Peyer's patch (tissue), 4 donors: ENCODE data around the gene UBE2D2. TPM values are rescaled to one million over a fixed set of nuclear protein-coding genes. Genes with fewer than 3 reads are reported as not detected.

Experiments
- DNase-seq, 3 donors: peaks; one replicate each; pipeline ENCODE4 v3.0.0-alpha.2; 2017 to 2019
- H3K27ac ChIP-seq, 4 donors: fragments of 200-600 bp; sonication (generic); one replicate each; pipeline ENCODE4 v1.5.1; 2016 to 2019
- H3K27me3 ChIP-seq, 2 donors: fragments of 200-600 bp; sonication (generic); one replicate each; pipeline ENCODE4 v1.5.1; 2019
- H3K36me3 ChIP-seq, 3 donors: fragments of 200-600 bp; sonication (generic); one replicate each; pipeline ENCODE4 v1.5.1; 2016 to 2019
- H3K4me1 ChIP-seq, 4 donors: fragments of 200-600 bp; sonication (generic); one replicate each; pipeline ENCODE4 v1.5.1; 2016 to 2019
- H3K4me3 ChIP-seq, 4 donors: fragments of 200-600 bp; sonication (generic); 1 replicate in 3 of 4; 2 replicates in 1 of 4; pipeline ENCODE4 v1.5.1; 2016 to 2019; ENCODE audit warnings: mild to moderate bottlenecking in 1 of 4
- H3K9me3 ChIP-seq, 4 donors: fragments of 200-600 bp; sonication (generic); one replicate each; pipeline ENCODE4 v1.5.1; 2016 to 2019; ENCODE audit warnings: mild to moderate bottlenecking in 1 of 4
- POLR2A ChIP-seq, 2 donors: fragments of 450-650 bp; IDR thresholded peaks; one replicate each; pipeline ENCODE4 v1.5.1; 2017; ENCODE audit warnings: antibody characterized with exemption in 2 of 2, mild to moderate bottlenecking in 2 of 2, moderate library complexity in 2 of 2
- total RNA-seq, 4 donors: library from RNA; depleted of rRNA; stranded (reverse); fragments of >200 nt; gene quantifications; one replicate each; pipeline ENCODE4 v1.1.0, GENCODE V29; 2016
- TF ChIP-seq, protein P1 (sequence below), 6 experiments: fragments of 450-650 bp in 4 of 6; fragments of 200-600 bp in 2 of 6; sonication (generic) in 1 of 6; IDR thresholded peaks; one replicate each; pipeline ENCODE4 v1.5.1; 2017 to 2019; ENCODE audit warnings: antibody characterized with exemption in 6 of 6, mild to moderate bottlenecking in 3 of 6, moderate library complexity in 1 of 6

Gene UBE2D2
- total RNA-seq, 4 donors from 2014 or later = 60.2 to 87.9 (median 70.2) TPM

DNA sequence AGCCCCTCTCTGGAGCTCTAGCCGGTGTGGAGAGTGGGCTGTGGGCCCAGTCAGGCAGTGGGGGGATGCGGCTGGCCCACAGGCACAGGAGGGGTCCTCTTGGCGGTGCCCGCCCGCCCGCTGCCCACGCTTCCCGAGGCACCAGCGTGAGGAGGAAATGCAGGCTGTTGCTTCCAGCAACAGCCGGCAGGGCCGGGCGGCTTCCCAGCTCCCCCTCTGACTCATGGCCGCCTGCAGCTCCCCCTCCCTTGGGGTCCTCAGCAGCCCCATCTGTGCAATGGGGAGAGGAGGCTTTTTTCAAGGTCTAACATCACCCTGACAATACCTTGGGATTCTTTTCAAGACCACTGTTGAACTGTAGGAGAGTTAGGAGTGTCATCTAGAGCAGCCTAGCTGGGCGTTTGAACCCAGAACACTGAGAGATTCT, 97.4 kb downstream of the UBE2D2 start:
- no peak for DNase-seq
- H3K4me1 ChIP-seq = peaks cover 0 to 74% (median 56%) of the 10 kb centered on the region in 4 donors
- H3K4me3 ChIP-seq = no peak overlapping the region
- no peaks in the 10 kb centered on the region for H3K36me3 ChIP-seq
- no peaks in the 10 kb centered on the region for H3K9me3 ChIP-seq
- no peaks in the 10 kb centered on the region for H3K27me3 ChIP-seq
- TF ChIP-seq, protein P1, sequence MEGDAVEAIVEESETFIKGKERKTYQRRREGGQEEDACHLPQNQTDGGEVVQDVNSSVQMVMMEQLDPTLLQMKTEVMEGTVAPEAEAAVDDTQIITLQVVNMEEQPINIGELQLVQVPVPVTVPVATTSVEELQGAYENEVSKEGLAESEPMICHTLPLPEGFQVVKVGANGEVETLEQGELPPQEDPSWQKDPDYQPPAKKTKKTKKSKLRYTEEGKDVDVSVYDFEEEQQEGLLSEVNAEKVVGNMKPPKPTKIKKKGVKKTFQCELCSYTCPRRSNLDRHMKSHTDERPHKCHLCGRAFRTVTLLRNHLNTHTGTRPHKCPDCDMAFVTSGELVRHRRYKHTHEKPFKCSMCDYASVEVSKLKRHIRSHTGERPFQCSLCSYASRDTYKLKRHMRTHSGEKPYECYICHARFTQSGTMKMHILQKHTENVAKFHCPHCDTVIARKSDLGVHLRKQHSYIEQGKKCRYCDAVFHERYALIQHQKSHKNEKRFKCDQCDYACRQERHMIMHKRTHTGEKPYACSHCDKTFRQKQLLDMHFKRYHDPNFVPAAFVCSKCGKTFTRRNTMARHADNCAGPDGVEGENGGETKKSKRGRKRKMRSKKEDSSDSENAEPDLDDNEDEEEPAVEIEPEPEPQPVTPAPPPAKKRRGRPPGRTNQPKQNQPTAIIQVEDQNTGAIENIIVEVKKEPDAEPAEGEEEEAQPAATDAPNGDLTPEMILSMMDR (IDR thresholded peaks at IDR 0.05) = no peak
- no peak for TF ChIP-seq POLR2A (IDR thresholded peaks at IDR 0.05)
- H3K27ac ChIP-seq = peak overlapping the region; percentile 37 to 92 (median 70)

DNA sequence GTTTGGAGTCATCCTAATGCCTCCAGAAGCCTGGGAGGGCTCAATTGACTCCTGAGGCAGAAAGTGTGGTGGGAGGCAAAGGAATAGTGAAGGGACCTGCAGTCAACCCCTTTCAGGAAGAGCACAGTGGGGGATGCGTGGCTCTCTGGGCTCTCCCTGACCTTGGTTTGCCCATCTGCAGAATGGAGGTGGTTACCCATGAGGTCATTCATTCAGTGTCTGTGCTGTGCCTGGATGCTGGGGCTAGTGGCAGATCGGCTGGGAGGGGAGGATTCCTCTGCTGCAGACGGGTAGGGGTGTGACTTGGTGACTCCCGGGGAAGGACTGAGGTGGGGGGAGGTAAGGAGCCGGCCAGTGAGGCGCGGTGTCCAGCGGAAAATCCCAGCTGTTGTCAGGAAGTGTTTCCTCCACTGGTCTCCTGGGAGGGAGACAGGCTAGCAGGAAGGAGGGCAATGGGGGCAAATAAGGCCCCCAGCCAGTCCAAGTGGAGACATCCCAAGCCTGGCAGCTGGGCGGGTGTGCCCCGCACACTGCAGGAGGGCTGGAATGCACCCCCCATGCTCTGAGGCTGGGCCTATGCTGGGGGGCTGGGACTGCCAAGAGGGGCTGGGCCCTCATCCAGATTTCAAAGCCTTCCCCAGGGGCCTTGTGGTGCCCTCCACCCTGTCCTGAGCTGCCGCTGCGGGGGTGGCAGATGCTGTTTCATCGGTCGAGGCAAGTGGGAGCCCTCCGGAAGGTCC, 98.0 kb downstream of the UBE2D2 start:
- peaks cover 0 to 79% (median 55%) of the 10 kb centered on the region in 4 donors for H3K4me1 ChIP-seq
- TF ChIP-seq POLR2A (IDR thresholded peaks at IDR 0.05) = no peak
- no peak for DNase-seq
- H3K27ac ChIP-seq = peak overlapping the region; percentile 54 to 92 (median 70)
- H3K9me3 ChIP-seq = no peaks in the 10 kb centered on the region
- H3K27me3 ChIP-seq = no peaks in the 10 kb centered on the region
- H3K36me3 ChIP-seq = no peaks in the 10 kb centered on the region
- peak overlapping the region in 3 of 4 donors; percentile 13 to 28 (median 21) for H3K4me3 ChIP-seq

DNA sequence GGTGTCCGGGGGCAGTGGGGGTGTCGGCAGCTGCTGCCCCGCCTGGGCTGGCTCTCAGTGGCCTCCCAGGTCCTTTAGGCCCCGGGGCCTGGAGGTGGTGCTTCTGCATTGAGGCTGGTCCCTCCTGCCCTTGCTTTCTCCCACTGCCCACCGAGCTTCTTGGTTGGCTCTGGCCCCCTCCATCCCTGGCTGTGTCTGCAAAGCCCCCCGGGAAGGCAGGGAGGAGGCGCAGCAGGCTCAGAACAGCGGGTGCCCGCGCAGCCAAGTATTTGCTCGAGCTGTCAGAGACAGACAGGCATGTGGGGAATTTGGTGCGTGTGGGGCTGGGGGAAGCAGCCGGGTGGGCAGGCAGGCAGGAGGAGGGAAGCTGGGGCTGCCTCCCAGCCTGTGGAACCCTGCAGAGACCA, 98.6 kb downstream of the UBE2D2 start:
- H3K4me1 ChIP-seq = peaks cover 0 to 79% (median 54%) of the 10 kb centered on the region in 4 donors
- DNase-seq = no peak
- TF ChIP-seq, protein P1 (IDR thresholded peaks at IDR 0.05) = no peak
- no peaks in the 10 kb centered on the region for H3K36me3 ChIP-seq
- H3K27ac ChIP-seq = peak overlapping the region; percentile 54 to 92 (median 70)
- no peaks in the 10 kb centered on the region for H3K9me3 ChIP-seq
- H3K4me3 ChIP-seq = peak overlapping the region in 3 of 4 donors; percentile 13 to 28 (median 21)
- no peaks in the 10 kb centered on the region for H3K27me3 ChIP-seq

DNA sequence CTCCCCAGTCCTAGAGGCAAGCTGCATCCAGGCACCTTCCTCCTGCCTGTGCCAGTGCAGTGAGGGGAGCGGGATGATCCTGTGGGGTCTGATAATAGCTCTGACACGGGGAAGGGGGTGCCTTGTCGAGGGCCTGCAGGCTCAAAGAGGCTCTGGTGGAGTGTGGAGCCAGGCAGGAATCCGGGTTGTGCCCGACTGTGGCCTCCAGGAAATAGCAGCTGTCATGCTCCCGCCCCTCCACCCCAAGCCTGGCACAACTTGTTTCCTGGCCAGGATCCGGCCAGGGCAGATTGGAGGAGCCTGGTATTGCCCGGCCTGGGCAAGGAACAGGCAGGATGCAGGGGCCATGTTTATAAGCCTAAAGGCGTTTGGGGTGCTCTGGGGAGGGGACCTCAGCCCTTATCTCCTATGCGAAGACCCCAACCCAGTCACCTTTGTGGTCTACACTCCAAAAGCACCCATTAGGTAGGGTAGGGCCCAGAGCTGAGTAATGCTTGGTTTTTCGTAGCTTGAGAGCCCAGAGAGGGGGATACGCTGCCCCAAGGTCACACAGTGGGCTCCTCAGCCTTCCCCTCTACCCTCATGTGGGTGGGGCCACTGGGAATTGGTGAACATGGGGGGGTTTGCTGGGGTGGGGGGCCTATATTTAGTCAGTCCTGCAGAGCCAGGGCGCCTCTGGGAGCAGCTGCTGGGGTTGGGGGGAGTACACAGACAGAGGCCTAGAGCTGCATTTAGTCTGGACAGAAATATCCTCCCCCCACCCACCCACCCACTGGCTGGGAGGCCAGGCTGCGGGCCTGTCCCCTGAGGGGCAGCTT, 99.2 kb downstream of the UBE2D2 start:
- peak overlapping the region in 3 of 4 donors; percentile 19 to 28 (median 21) for H3K4me3 ChIP-seq
- H3K27me3 ChIP-seq = no peaks in the 10 kb centered on the region
- peak in 2 of 3 donors; percentile 75 to 84 for DNase-seq
- TF ChIP-seq, protein P1 (IDR thresholded peaks at IDR 0.05) = no peak
- TF ChIP-seq POLR2A (IDR thresholded peaks at IDR 0.05) = peak in 1 of 2 donors; percentile 39
- no peaks in the 10 kb centered on the region for H3K9me3 ChIP-seq
- peaks cover 0 to 81% (median 50%) of the 10 kb centered on the region in 4 donors for H3K4me1 ChIP-seq
- H3K36me3 ChIP-seq = no peaks in the 10 kb centered on the region
- peak overlapping the region; percentile 54 to 92 (median 70) for H3K27ac ChIP-seq

DNA sequence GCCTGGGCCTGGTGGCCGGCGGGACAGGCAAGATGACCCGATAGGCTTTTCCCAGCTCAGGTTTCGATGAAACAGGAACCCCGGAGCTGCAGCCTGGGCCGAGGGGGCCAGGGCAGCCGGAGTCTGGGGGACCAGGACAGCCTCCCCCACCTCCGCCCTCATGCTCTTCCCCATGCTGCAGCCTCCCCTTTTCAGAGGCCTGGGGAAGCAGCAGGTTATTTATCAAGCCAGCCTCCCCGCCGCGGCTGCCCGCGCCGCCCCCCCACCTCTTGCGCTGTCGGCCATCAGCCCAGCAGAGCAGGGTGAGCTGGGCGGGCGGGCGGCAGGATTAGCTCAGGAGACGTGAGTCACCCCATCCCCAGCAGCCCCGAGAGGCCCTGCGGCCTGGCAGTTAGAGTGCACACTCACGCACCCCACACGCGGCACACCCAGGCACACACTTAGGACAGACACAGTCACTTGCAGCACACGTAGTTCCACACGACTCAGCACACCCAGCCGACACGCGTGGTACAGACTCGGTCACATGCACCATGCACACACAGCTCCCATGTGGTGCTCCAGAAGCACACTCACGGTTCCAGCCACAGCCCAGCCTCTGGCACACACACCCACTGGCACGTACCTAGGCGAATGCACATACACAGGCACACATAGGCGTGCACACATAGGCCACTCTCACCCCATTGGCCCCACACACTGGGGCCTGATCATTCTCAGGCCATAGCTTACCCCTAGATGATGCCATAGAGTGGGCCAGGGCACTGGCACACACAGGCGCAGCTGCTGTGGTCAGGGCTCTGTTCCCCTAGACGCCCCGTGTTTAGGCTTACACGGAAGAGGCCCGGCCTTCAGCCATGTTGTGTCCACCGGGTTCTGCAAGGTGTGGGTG, 100.0 kb downstream of the UBE2D2 start:
- TF ChIP-seq, protein P1 (IDR thresholded peaks at IDR 0.05) = no peak
- TF ChIP-seq POLR2A (IDR thresholded peaks at IDR 0.05) = no peak

More for the DNA sequence above, 100.0 kb downstream of the UBE2D2 start:
- peak in 2 of 3 donors; percentile 66 to 82 for DNase-seq
- Histone ChIP-seq H3K4me3 (peak overlapping the region in 3 of 4 donors; percentile 19 to 26 (median 21)), H3K27me3 (no peaks in the 10 kb centered on the region), H3K4me1 (peaks cover 0 to 81% (median 47%) of the 10 kb centered on the region in 4 donors), H3K9me3 (no peaks in the 10 kb centered on the region), H3K27ac (peak overlapping the region; percentile 54 to 92 (median 70)), H3K36me3 (no peaks in the 10 kb centered on the region)
